GM12878 (cell line): ENCODE data around the gene LPAR3. TPM values are rescaled to one million over a fixed set of nuclear protein-coding genes. Genes with fewer than 3 reads are reported as not detected.

ENCODE experiments used
- ATAC-seq: fragments of 200-7000 bp; cut with Tn5 transposase; 3 replicates; pipeline ENCODE4 v1.9.1; 2020; ENCODE audit warnings: mild to moderate bottlenecking, moderate library complexity
- BruUV-seq: library from RNA; stranded (reverse); fragments of 400-500 nt; replicated peaks from 2 replicates; lab custom pipeline; 2021; lab: Mats Ljungman, UMichigan
- CTCF ChIA-PET: fragments of 300-600 bp; sonication (Branson Sonifier 250); formaldehyde crosslinking; extraction: SDS; loops from one replicate; lab custom pipeline; 2021; ENCODE audit warnings: inconsistent platforms; lab: Yijun Ruan, JAX
- POLR2A ChIA-PET: fragments of 350-600 bp; formaldehyde crosslinking; extraction: SDS; loops from one replicate; lab custom pipeline; 2021; ENCODE audit warnings: inconsistent platforms; lab: Charles Lee
- RAD21 ChIA-PET: fragments of 300-600 bp; sonication (Branson Sonifier 250); formaldehyde crosslinking; loops from one replicate; lab custom pipeline; 2023; ENCODE audit warnings: antibody characterized with exemption; ENCODE audit not compliant: unreplicated experiment; lab: Charles Lee
- SMC1A ChIA-PET: fragments of 300-600 bp; sonication (Branson Sonifier 250); formaldehyde crosslinking; loops from one replicate; lab custom pipeline; 2023; ENCODE audit not compliant: unreplicated experiment, uncharacterized antibody; lab: Charles Lee
- DNase-seq: peaks from one replicate; pipeline ENCODE4 v3.0.0-alpha.2; 2011; ENCODE audit warnings: low read depth, low spot score
- FAIRE-seq: peaks from 3 replicates; lab custom pipeline; 2011; peaks lifted over from hg19 to GRCh38; lab: Jason Lieb, UNC
- H2AFZ ChIP-seq: 2 replicates; pipeline ENCODE4 v1.6.0; 2011; ENCODE audit warnings: low read depth, low read length, control low read depth; ENCODE audit not compliant: control insufficient read depth
- H3K27ac ChIP-seq: 2 replicates; pipeline ENCODE4 v1.5.1; 2011; ENCODE audit warnings: control low read depth; ENCODE audit not compliant: control insufficient read depth, insufficient read depth
- H3K27me3 ChIP-seq, 2 experiments: replicated peaks in 1 of 2; 2 replicates each; pipeline versions ENCODE4 v1.6.0 to v1.6.1; 2011; ENCODE audit warnings: low read length in 1 of 2; ENCODE audit not compliant: control insufficient read depth in 2 of 2, insufficient read depth in 2 of 2
- H3K36me3 ChIP-seq, 2 experiments: 2 replicates each; pipeline ENCODE4 v1.5.1; 2011; ENCODE audit warnings: low read length in 1 of 2; ENCODE audit not compliant: control insufficient read depth in 2 of 2, insufficient read depth in 2 of 2
- H3K4me1 ChIP-seq: 2 replicates; pipeline ENCODE4 v1.6.1; 2011; ENCODE audit warnings: mild to moderate bottlenecking, low read length, moderate library complexity, mixed read lengths; ENCODE audit not compliant: control insufficient read depth, insufficient read depth
- H3K4me2 ChIP-seq: 2 replicates; pipeline ENCODE4 v1.6.0; 2011; ENCODE audit warnings: control low read depth; ENCODE audit not compliant: control insufficient read depth, insufficient read depth
- H3K4me3 ChIP-seq: fragments of 200-600 bp; sonication (generic); 2 replicates; pipeline ENCODE4 v1.5.1; 2016
- H3K79me2 ChIP-seq: 2 replicates; pipeline ENCODE4 v1.6.0; 2011; ENCODE audit warnings: low read length; ENCODE audit not compliant: control insufficient read depth, insufficient read depth
- H3K9ac ChIP-seq: 2 replicates; pipeline ENCODE4 v1.8.0; 2011; ENCODE audit warnings: low read length, control low read depth, mixed read lengths; ENCODE audit not compliant: control insufficient read depth, insufficient read depth
- H3K9me3 ChIP-seq: replicated peaks from 3 replicates; pipeline ENCODE4 v1.5.1; 2011; ENCODE audit warnings: mild to moderate bottlenecking, low read length; ENCODE audit not compliant: control insufficient read depth, insufficient read depth
- H4K20me1 ChIP-seq: 2 replicates; pipeline ENCODE4 v1.6.0; 2011; ENCODE audit not compliant: control insufficient read depth, insufficient read depth
- CHD4 ChIP-seq: fragments of 200-600 bp; sonication (generic); IDR thresholded peaks from 2 replicates; pipeline ENCODE4 v1.6.1; 2016; ENCODE audit warnings: mild to moderate bottlenecking
- GABPA ChIP-seq: IDR thresholded peaks from 2 replicates; pipeline ENCODE4 v1.6.1; 2014; ENCODE audit warnings: antibody characterized with exemption, low read depth, mild to moderate bottlenecking, inconsistent platforms
- IRF4 ChIP-seq: IDR thresholded peaks from 2 replicates; pipeline ENCODE4 v1.6.1; 2011; ENCODE audit warnings: low read depth, low read length
- NR2C1 ChIP-seq: fragments of 450-650 bp; IDR thresholded peaks from 2 replicates; pipeline ENCODE4 v1.6.1; 2017; ENCODE audit warnings: antibody characterized with exemption, mild to moderate bottlenecking, moderate library complexity
- POLR2A ChIP-seq: IDR thresholded peaks from 2 replicates; pipeline ENCODE4 v1.6.1; 2011; ENCODE audit warnings: low read depth, mild to moderate bottlenecking, low read length
- RAD21 ChIP-seq: IDR thresholded peaks from 2 replicates; pipeline ENCODE4 v1.6.1; 2011; ENCODE audit warnings: mild to moderate bottlenecking, low read depth, low read length, moderate library complexity; ENCODE audit not compliant: insufficient read depth
- RAD51 ChIP-seq: fragments of 450-650 bp; IDR thresholded peaks from 2 replicates; pipeline ENCODE4 v1.6.1; 2016; ENCODE audit warnings: moderate library complexity, mild to moderate bottlenecking, inconsistent platforms
- RBBP5 ChIP-seq: fragments of 200-600 bp; sonication (generic); conservative IDR thresholded peaks from 2 replicates; pipeline ENCODE4 v1.6.1; 2016
- SREBF1 ChIP-seq: IDR thresholded peaks from 2 replicates; pipeline ENCODE4 v1.6.1; 2012; ENCODE audit warnings: mild to moderate bottlenecking, low read length
- SREBF2 ChIP-seq: IDR thresholded peaks from 2 replicates; pipeline ENCODE4 v1.6.1; 2012; ENCODE audit warnings: mild to moderate bottlenecking, low read length
- SRF ChIP-seq, 2 experiments: IDR thresholded peaks; 2 replicates each; pipeline ENCODE4 v1.6.1; 2011; ENCODE audit warnings: low read depth in 2 of 2, low read length in 2 of 2, mild to moderate bottlenecking in 1 of 2, moderate library complexity in 1 of 2
- YBX1 ChIP-seq: fragments of 450-650 bp; IDR thresholded peaks from 2 replicates; pipeline ENCODE4 v1.6.1; 2016; ENCODE audit warnings: antibody characterized with exemption
- ZBTB4 ChIP-seq: fragments of 450-650 bp; formaldehyde crosslinking; IDR thresholded peaks from 2 replicates; pipeline ENCODE4 v1.4.0; 2022; ENCODE audit warnings: mild to moderate bottlenecking, moderate library complexity
- WGBS: methylation state at CpG from one replicate; pipeline ENCODE4 v1.1.6; 2016; ENCODE audit warnings: low lambda C conversion rate; ENCODE audit not compliant: insufficient replicate concordance, insufficient coverage; ENCODE audit errors: missing lambda C conversion rate; 5-methylcytosine and 5-hydroxymethylcytosine counted together
- in situ Hi-C: fragments of 300-500 bp; cut with MboI; formaldehyde crosslinking; loops from 9 replicates; pipeline ENCODE4 v1.14.3; 2018; ENCODE audit warnings: mixed read lengths
- intact Hi-C: fragments of 100-400 bp; cut with micrococcal nuclease; formaldehyde crosslinking; loops from one replicate; pipeline ENCODE4 v1.14.2; 2022; ENCODE audit not compliant: unreplicated experiment
- polyA plus RNA-seq, 11 experiments: library from polyadenylated mRNA; depleted of rRNA in 4 of 11; unstranded in 6 of 11; stranded (reverse) in 5 of 11; fragments of >200 nt; fragmentation: Nextera tagmentation in 4 of 11; fragmentation: Illumina TruSeq in 1 of 11; extraction: Ambion mirVana in 4 of 11; extraction: Trizol in 1 of 11; gene quantifications; 1 replicate in 1 of 11; 2 replicates in 10 of 11; pipeline versions ENCODE4 v1.2.1 to v1.2.3, GENCODE V29; 2011 to 2016; ENCODE audit warnings: inconsistent platforms in 2 of 11, missing spikeins in 2 of 11, low read depth in 1 of 11
- total RNA-seq, 4 experiments: library from RNA; depleted of rRNA in 3 of 4; stranded (reverse); fragments of >200 nt in 3 of 4; fragmentation: Illumina TruSeq in 1 of 4; extraction: Trizol in 1 of 4; gene quantifications; 2 replicates each; pipeline versions ENCODE4 v1.2.1 to v1.2.3, GENCODE V29; 2013 to 2021

The LPAR3 gene
- total and polyA plus RNA-seq, 10 of the 15 experiments (the other 5 are each of a cell fraction or from before 2014, with no cell fraction given) = 0.03 to 0.31 (median 0.09) TPM; not detected in 3

GRCh38 chr1:84861988-84862644 is 30.9 kb downstream of the LPAR3 start:
- in situ Hi-C loops = no loop called here
- WGBS = 46% methylated on average over 6 of the region's 6 CpGs
- RAD21 ChIA-PET = interaction anchor here (0.8 to 2.0 kb wide), 5 partner anchors 8 to 165 kb away, joined by 3 to 4 read pairs (median 4); no protein-coding TSS in a partner anchor
- ATAC-seq (peak; percentile 75), DNase-seq (no peak)
- no peak overlapping the region for H2AFZ ChIP-seq
- CTCF ChIA-PET = interaction anchor here (0.8 to 4.0 kb wide), 8 partner anchors 9 to 393 kb away, joined by 3 to 17 read pairs (median 3); no protein-coding TSS in a partner anchor
- H3K4me2 ChIP-seq = peak overlapping the region; percentile 73
- no peaks in the 10 kb centered on the region for H3K79me2 ChIP-seq
- POLR2A ChIA-PET = no interaction called here
- H3K4me1 ChIP-seq = peaks cover 30% of the 10 kb centered on the region
- no peak overlapping the region for H3K9ac ChIP-seq
- no peaks in the 10 kb centered on the region for H3K27me3 ChIP-seq
- TF ChIP-seq SRF (IDR thresholded peaks at IDR 0.05; ENCODE audit: low read depth in 2 of 2, low read length in 2 of 2) (no peak), RAD51 (no peak), CHD4 (no peak), IRF4 (no peak), ZBTB4 (CRISPR knock-in tag) (no peak), SREBF1 (no peak), SREBF2 (no peak), POLR2A (no peak), RBBP5 (no peak), RAD21 (no peak), NR2C1 (no peak), YBX1 (no peak), GABPA (no peak)
- TF ChIP-seq, all 136 proteins: peak for 0
- Histone ChIP-seq H3K36me3 (no peaks in the 10 kb centered on the region), H3K27ac (no peak overlapping the region), H3K9me3 (no peaks in the 10 kb centered on the region; the same call in 1 of the 3 replicates), H3K4me3 (no peak overlapping the region), H4K20me1 (no peaks in the 10 kb centered on the region)
- SMC1A ChIA-PET = interaction anchor here (0.7 to 2.2 kb wide), 10 partner anchors 10 to 89 kb away, joined by 3 to 11 read pairs (median 4); no protein-coding TSS in a partner anchor
- intact Hi-C loops = no loop called here
- FAIRE-seq = no peak
- BruUV-seq = no TSS peak
